GM12878 (cell line): ENCODE data around the gene TIMM17B. TPM values are rescaled to one million over a fixed set of nuclear protein-coding genes. Genes with fewer than 3 reads are reported as not detected.

ENCODE experiments used
- ATAC-seq: fragments of 200-7000 bp; cut with Tn5 transposase; 3 replicates; pipeline ENCODE4 v1.9.1; 2020; ENCODE audit warnings: mild to moderate bottlenecking, moderate library complexity
- BruUV-seq: library from RNA; stranded (reverse); fragments of 400-500 nt; replicated peaks from 2 replicates; lab custom pipeline; 2021; lab: Mats Ljungman, UMichigan
- CTCF ChIA-PET: fragments of 300-600 bp; sonication (Branson Sonifier 250); formaldehyde crosslinking; extraction: SDS; loops from one replicate; lab custom pipeline; 2021; ENCODE audit warnings: inconsistent platforms; lab: Yijun Ruan, JAX
- POLR2A ChIA-PET: fragments of 350-600 bp; formaldehyde crosslinking; extraction: SDS; loops from one replicate; lab custom pipeline; 2021; ENCODE audit warnings: inconsistent platforms; lab: Charles Lee
- RAD21 ChIA-PET: fragments of 300-600 bp; sonication (Branson Sonifier 250); formaldehyde crosslinking; loops from one replicate; lab custom pipeline; 2023; ENCODE audit warnings: antibody characterized with exemption; ENCODE audit not compliant: unreplicated experiment; lab: Charles Lee
- SMC1A ChIA-PET: fragments of 300-600 bp; sonication (Branson Sonifier 250); formaldehyde crosslinking; loops from one replicate; lab custom pipeline; 2023; ENCODE audit not compliant: unreplicated experiment, uncharacterized antibody; lab: Charles Lee
- DNase-seq: peaks from one replicate; pipeline ENCODE4 v3.0.0-alpha.2; 2011; ENCODE audit warnings: low read depth, low spot score
- FAIRE-seq: peaks from 3 replicates; lab custom pipeline; 2011; peaks lifted over from hg19 to GRCh38; lab: Jason Lieb, UNC
- H2AFZ ChIP-seq: 2 replicates; pipeline ENCODE4 v1.6.0; 2011; ENCODE audit warnings: low read depth, low read length, control low read depth; ENCODE audit not compliant: control insufficient read depth
- H3K27ac ChIP-seq: 2 replicates; pipeline ENCODE4 v1.5.1; 2011; ENCODE audit warnings: control low read depth; ENCODE audit not compliant: control insufficient read depth, insufficient read depth
- H3K27me3 ChIP-seq, 2 experiments: replicated peaks in 1 of 2; 2 replicates each; pipeline versions ENCODE4 v1.6.0 to v1.6.1; 2011; ENCODE audit warnings: low read length in 1 of 2; ENCODE audit not compliant: control insufficient read depth in 2 of 2, insufficient read depth in 2 of 2
- H3K36me3 ChIP-seq, 2 experiments: 2 replicates each; pipeline ENCODE4 v1.5.1; 2011; ENCODE audit warnings: low read length in 1 of 2; ENCODE audit not compliant: control insufficient read depth in 2 of 2, insufficient read depth in 2 of 2
- H3K4me1 ChIP-seq: 2 replicates; pipeline ENCODE4 v1.6.1; 2011; ENCODE audit warnings: mild to moderate bottlenecking, low read length, moderate library complexity, mixed read lengths; ENCODE audit not compliant: control insufficient read depth, insufficient read depth
- H3K4me2 ChIP-seq: 2 replicates; pipeline ENCODE4 v1.6.0; 2011; ENCODE audit warnings: control low read depth; ENCODE audit not compliant: control insufficient read depth, insufficient read depth
- H3K4me3 ChIP-seq: fragments of 200-600 bp; sonication (generic); 2 replicates; pipeline ENCODE4 v1.5.1; 2016
- H3K79me2 ChIP-seq: 2 replicates; pipeline ENCODE4 v1.6.0; 2011; ENCODE audit warnings: low read length; ENCODE audit not compliant: control insufficient read depth, insufficient read depth
- H3K9ac ChIP-seq: 2 replicates; pipeline ENCODE4 v1.8.0; 2011; ENCODE audit warnings: low read length, control low read depth, mixed read lengths; ENCODE audit not compliant: control insufficient read depth, insufficient read depth
- H3K9me3 ChIP-seq: replicated peaks from 3 replicates; pipeline ENCODE4 v1.5.1; 2011; ENCODE audit warnings: mild to moderate bottlenecking, low read length; ENCODE audit not compliant: control insufficient read depth, insufficient read depth
- H4K20me1 ChIP-seq: 2 replicates; pipeline ENCODE4 v1.6.0; 2011; ENCODE audit not compliant: control insufficient read depth, insufficient read depth
- CBFB ChIP-seq: IDR thresholded peaks from 2 replicates; pipeline ENCODE4 v1.6.1; 2016; ENCODE audit warnings: antibody characterized with exemption, low read depth
- CBX3 ChIP-seq: fragments of 200-600 bp; sonication (generic); IDR thresholded peaks from 2 replicates; pipeline ENCODE4 v1.6.1; 2016; ENCODE audit warnings: low read depth, borderline replicate concordance
- CHD2 ChIP-seq: IDR thresholded peaks from 2 replicates; pipeline ENCODE4 v1.6.1; 2011; ENCODE audit warnings: low read depth, low read length, improper control_type of control experiment, borderline replicate concordance
- CHD4 ChIP-seq: fragments of 200-600 bp; sonication (generic); IDR thresholded peaks from 2 replicates; pipeline ENCODE4 v1.6.1; 2016; ENCODE audit warnings: mild to moderate bottlenecking
- IRF4 ChIP-seq: IDR thresholded peaks from 2 replicates; pipeline ENCODE4 v1.6.1; 2011; ENCODE audit warnings: low read depth, low read length
- JUND ChIP-seq: IDR thresholded peaks from 2 replicates; pipeline ENCODE4 v1.6.1; 2012; ENCODE audit warnings: low read depth, mild to moderate bottlenecking, low read length, improper control_type of control experiment, moderate library complexity
- MEF2B ChIP-seq: fragments of 450-650 bp; IDR thresholded peaks from 2 replicates; pipeline ENCODE4 v1.6.1; 2018; ENCODE audit warnings: mild to moderate bottlenecking, moderate library complexity; ENCODE audit not compliant: partially characterized antibody, poor library complexity, severe bottlenecking
- MXI1 ChIP-seq: fragments of 150-350 bp; IDR thresholded peaks from 2 replicates; pipeline ENCODE4 v1.6.1; 2011; ENCODE audit warnings: low read depth, mild to moderate bottlenecking, inconsistent platforms, low read length, improper control_type of control experiment
- NR2C2 ChIP-seq: IDR thresholded peaks from 2 replicates; pipeline ENCODE4 v1.6.1; 2011; ENCODE audit warnings: borderline replicate concordance, low read depth; ENCODE audit not compliant: control insufficient read depth, insufficient read length
- POLR2AphosphoS5 ChIP-seq: IDR thresholded peaks from 2 replicates; pipeline ENCODE4 v1.6.1; 2011; ENCODE audit warnings: mild to moderate bottlenecking, low read length, inconsistent platforms
- RCOR1 ChIP-seq: conservative IDR thresholded peaks from 2 replicates; pipeline ENCODE4 v1.6.1; 2012; ENCODE audit warnings: low read depth, low read length, improper control_type of control experiment
- SMARCA5 ChIP-seq: fragments of 450-650 bp; IDR thresholded peaks from 2 replicates; pipeline ENCODE4 v1.6.1; 2017; ENCODE audit warnings: mild to moderate bottlenecking
- STAT1 ChIP-seq: fragments of 450-650 bp; conservative IDR thresholded peaks from 2 replicates; pipeline ENCODE4 v1.6.1; 2014; ENCODE audit warnings: antibody characterized with exemption, mild to moderate bottlenecking
- STAT3 ChIP-seq: IDR thresholded peaks from 2 replicates; pipeline ENCODE4 v1.6.1; 2011; ENCODE audit warnings: low read depth, low read length, improper control_type of control experiment
- TCF12 ChIP-seq: IDR thresholded peaks from 2 replicates; pipeline ENCODE4 v1.6.1; 2011; ENCODE audit warnings: low read depth, mild to moderate bottlenecking, low read length
- YY1 ChIP-seq: IDR thresholded peaks from 2 replicates; pipeline ENCODE4 v1.6.1; 2011; ENCODE audit warnings: low read depth, mild to moderate bottlenecking, low read length
- ZBED1 ChIP-seq: IDR thresholded peaks from 2 replicates; pipeline ENCODE4 v1.6.1; 2016; ENCODE audit warnings: borderline replicate concordance
- ZNF274 ChIP-seq: IDR thresholded peaks from one replicate; pipeline ENCODE4 v1.8.0; 2011; ENCODE audit not compliant: insufficient read length, insufficient read depth
- WGBS: methylation state at CpG from one replicate; pipeline ENCODE4 v1.1.6; 2016; ENCODE audit warnings: low lambda C conversion rate; ENCODE audit not compliant: insufficient replicate concordance, insufficient coverage; ENCODE audit errors: missing lambda C conversion rate; 5-methylcytosine and 5-hydroxymethylcytosine counted together
- in situ Hi-C: fragments of 300-500 bp; cut with MboI; formaldehyde crosslinking; loops from 9 replicates; pipeline ENCODE4 v1.14.3; 2018; ENCODE audit warnings: mixed read lengths
- intact Hi-C: fragments of 100-400 bp; cut with micrococcal nuclease; formaldehyde crosslinking; loops from one replicate; pipeline ENCODE4 v1.14.2; 2022; ENCODE audit not compliant: unreplicated experiment
- polyA plus RNA-seq, 11 experiments: library from polyadenylated mRNA; depleted of rRNA in 4 of 11; unstranded in 6 of 11; stranded (reverse) in 5 of 11; fragments of >200 nt; fragmentation: Nextera tagmentation in 4 of 11; fragmentation: Illumina TruSeq in 1 of 11; extraction: Ambion mirVana in 4 of 11; extraction: Trizol in 1 of 11; gene quantifications; 1 replicate in 1 of 11; 2 replicates in 10 of 11; pipeline versions ENCODE4 v1.2.1 to v1.2.3, GENCODE V29; 2011 to 2016; ENCODE audit warnings: inconsistent platforms in 2 of 11, missing spikeins in 2 of 11, low read depth in 1 of 11
- total RNA-seq, 4 experiments: library from RNA; depleted of rRNA in 3 of 4; stranded (reverse); fragments of >200 nt in 3 of 4; fragmentation: Illumina TruSeq in 1 of 4; extraction: Trizol in 1 of 4; gene quantifications; 2 replicates each; pipeline versions ENCODE4 v1.2.1 to v1.2.3, GENCODE V29; 2013 to 2021
- TF ChIP-seq, protein P1 (sequence below): IDR thresholded peaks from 2 replicates; pipeline ENCODE4 v1.6.1; 2012; ENCODE audit warnings: improper control_type of control experiment, low read depth, low read length; ENCODE audit not compliant: insufficient replicate concordance

The TIMM17B gene
- total and polyA plus RNA-seq, 10 of the 15 experiments (the other 5 are each of a cell fraction or from before 2014, with no cell fraction given) = 4.5 to 88.7 (median 47.5) TPM

- no peaks in the 10 kb centered on the region for H4K20me1 ChIP-seq
- CTCF ChIA-PET = interaction anchor here (0.7 to 2.5 kb wide), 10 partner anchors 9 to 289 kb away, joined by 3 to 8 read pairs (median 5); partner anchors contain the start of genes ERAS, PQBP1 and TIMM17B
- WGBS = 0% methylated on average over 9 of the region's 9 CpGs
- no peaks in the 10 kb centered on the region for H3K27me3 ChIP-seq
- TSS peak; percentile 88 for BruUV-seq
- peak overlapping the region; percentile 28; the same call in 1 of the 2 replicates for H3K4me3 ChIP-seq
- RAD21 ChIA-PET = interaction anchor here (0.6 to 3.2 kb wide), 18 partner anchors 9 to 289 kb away, joined by 3 to 17 read pairs (median 5); partner anchors contain the start of genes HDAC6, PQBP1, SLC35A2 and TFE3
- intact Hi-C loops = loop anchor here (1.0 to 5.0 kb wide), 3 partner anchors 18 to 855 kb away; partner anchors contain the start of genes HDAC6 and PIM2
- H3K9me3 ChIP-seq = no peaks in the 10 kb centered on the region; the same call in 2 of the 3 replicates
- peak overlapping the region; percentile 68 for H3K9ac ChIP-seq
- in situ Hi-C loops = loop anchor here (25.0 kb wide), 1 partner anchor 1725 kb away; the partner anchor contains the start of gene CDK16
- H3K4me1 ChIP-seq = peaks cover 73% of the 10 kb centered on the region
- H3K4me2 ChIP-seq = peak overlapping the region; percentile 88
- DNase-seq (peak; percentile 79), FAIRE-seq (peak; percentile 44), ATAC-seq (peak; percentile 74)
- POLR2A ChIA-PET = interaction anchor here (1.0 to 3.4 kb wide), 9 partner anchors 10 to 242 kb away, joined by 3 to 13 read pairs (median 6); partner anchors contain the start of genes HDAC6, PQBP1, SLC35A2 and TIMM17B
- H3K36me3 ChIP-seq = peaks cover 2 to 18% of the 10 kb centered on the region in 2 experiments
- H3K27ac ChIP-seq = peak overlapping the region; percentile 95
- H2AFZ ChIP-seq = no peak overlapping the region
- SMC1A ChIA-PET = interaction anchor here (0.7 to 2.9 kb wide), 12 partner anchors 9 to 288 kb away, joined by 3 to 12 read pairs (median 6); partner anchors contain the start of genes HDAC6, OTUD5, PQBP1 and SLC35A2
- peaks cover 35% of the 10 kb centered on the region for H3K79me2 ChIP-seq
- TF ChIP-seq MEF2B (peak; percentile 96), CBFB (peak; percentile 99), STAT1 (no peak; the same call in 1 of the 2 replicates), STAT3 (peak; percentile 100), MXI1 (peak; percentile 50; the same call in 1 of the 2 replicates), SMARCA5 (peak; percentile 84), JUND (no peak), CBX3 (no peak), CHD4 (no peak), NR2C2 (no peak), ZBED1 (peak; percentile 24; the same call in 1 of the 2 replicates), YY1 (peak; percentile 40; the same call in 1 of the 2 replicates), POLR2AphosphoS5 (peak; percentile 77), TCF12 (peak; percentile 90), ZNF274 (no peak), IRF4 (peak; percentile 32; the same call in 1 of the 2 replicates), RCOR1 (0 out of 2 replicates have a peak, but pooled peaks have one; percentile 11), CHD2 (peak; percentile 84)
- TF ChIP-seq, protein P1, sequence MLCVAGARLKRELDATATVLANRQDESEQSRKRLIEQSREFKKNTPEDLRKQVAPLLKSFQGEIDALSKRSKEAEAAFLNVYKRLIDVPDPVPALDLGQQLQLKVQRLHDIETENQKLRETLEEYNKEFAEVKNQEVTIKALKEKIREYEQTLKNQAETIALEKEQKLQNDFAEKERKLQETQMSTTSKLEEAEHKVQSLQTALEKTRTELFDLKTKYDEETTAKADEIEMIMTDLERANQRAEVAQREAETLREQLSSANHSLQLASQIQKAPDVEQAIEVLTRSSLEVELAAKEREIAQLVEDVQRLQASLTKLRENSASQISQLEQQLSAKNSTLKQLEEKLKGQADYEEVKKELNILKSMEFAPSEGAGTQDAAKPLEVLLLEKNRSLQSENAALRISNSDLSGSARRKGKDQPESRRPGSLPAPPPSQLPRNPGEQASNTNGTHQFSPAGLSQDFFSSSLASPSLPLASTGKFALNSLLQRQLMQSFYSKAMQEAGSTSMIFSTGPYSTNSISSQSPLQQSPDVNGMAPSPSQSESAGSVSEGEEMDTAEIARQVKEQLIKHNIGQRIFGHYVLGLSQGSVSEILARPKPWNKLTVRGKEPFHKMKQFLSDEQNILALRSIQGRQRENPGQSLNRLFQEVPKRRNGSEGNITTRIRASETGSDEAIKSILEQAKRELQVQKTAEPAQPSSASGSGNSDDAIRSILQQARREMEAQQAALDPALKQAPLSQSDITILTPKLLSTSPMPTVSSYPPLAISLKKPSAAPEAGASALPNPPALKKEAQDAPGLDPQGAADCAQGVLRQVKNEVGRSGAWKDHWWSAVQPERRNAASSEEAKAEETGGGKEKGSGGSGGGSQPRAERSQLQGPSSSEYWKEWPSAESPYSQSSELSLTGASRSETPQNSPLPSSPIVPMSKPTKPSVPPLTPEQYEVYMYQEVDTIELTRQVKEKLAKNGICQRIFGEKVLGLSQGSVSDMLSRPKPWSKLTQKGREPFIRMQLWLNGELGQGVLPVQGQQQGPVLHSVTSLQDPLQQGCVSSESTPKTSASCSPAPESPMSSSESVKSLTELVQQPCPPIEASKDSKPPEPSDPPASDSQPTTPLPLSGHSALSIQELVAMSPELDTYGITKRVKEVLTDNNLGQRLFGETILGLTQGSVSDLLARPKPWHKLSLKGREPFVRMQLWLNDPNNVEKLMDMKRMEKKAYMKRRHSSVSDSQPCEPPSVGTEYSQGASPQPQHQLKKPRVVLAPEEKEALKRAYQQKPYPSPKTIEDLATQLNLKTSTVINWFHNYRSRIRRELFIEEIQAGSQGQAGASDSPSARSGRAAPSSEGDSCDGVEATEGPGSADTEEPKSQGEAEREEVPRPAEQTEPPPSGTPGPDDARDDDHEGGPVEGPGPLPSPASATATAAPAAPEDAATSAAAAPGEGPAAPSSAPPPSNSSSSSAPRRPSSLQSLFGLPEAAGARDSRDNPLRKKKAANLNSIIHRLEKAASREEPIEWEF = peak; percentile 58
These were observed 39.7 kb upstream of the TIMM17B start for GRCh38 chrX:48937054-48937907.
